OCI-LY7 (cell line): ENCODE data around the gene KCNAB3. TPM values are rescaled to one million over a fixed set of nuclear protein-coding genes. Genes with fewer than 3 reads are reported as not detected.

Experiments
- BruUV-seq: library from RNA; stranded (reverse); fragments of 400-500 nt; replicated peaks from 2 replicates; lab custom pipeline; 2021; lab: Mats Ljungman, UMichigan
- CTCF ChIA-PET: fragments of 300-600 bp; sonication (Branson Sonifier 250); formaldehyde crosslinking; loops from one replicate; lab custom pipeline; 2022; ENCODE audit warnings: antibody characterized with exemption; ENCODE audit not compliant: unreplicated experiment; lab: Charles Lee
- POLR2A ChIA-PET: fragments of 300-600 bp; sonication (Branson Sonifier 250); formaldehyde crosslinking; loops from one replicate; lab custom pipeline; 2022; ENCODE audit warnings: antibody characterized with exemption; lab: Charles Lee
- DNase-seq: peaks from one replicate; pipeline ENCODE4 v3.0.0-alpha.2; 2015; ENCODE audit warnings: low spot score
- H2AFZ ChIP-seq: fragments of 200-600 bp; sonication (generic), shearing (Covaris generic); 2 replicates; pipeline ENCODE4 v1.6.1; 2014; ENCODE audit warnings: mild to moderate bottlenecking, antibody characterized with exemption, low read length, moderate library complexity
- H3K27ac ChIP-seq: fragments of 200-600 bp; sonication (generic); 2 replicates; pipeline ENCODE4 v1.5.1; 2014; ENCODE audit warnings: mixed run types, low read depth, mild to moderate bottlenecking, moderate library complexity, low read length, inconsistent platforms; ENCODE audit not compliant: poor library complexity, severe bottlenecking
- H3K36me3 ChIP-seq: fragments of 200-600 bp; sonication (generic); 2 replicates; pipeline ENCODE4 v1.6.1; 2014; ENCODE audit warnings: mild to moderate bottlenecking, antibody characterized with exemption, low read length, moderate library complexity, mixed read lengths; ENCODE audit not compliant: insufficient read depth
- H3K4me1 ChIP-seq: fragments of 200-600 bp; sonication (generic); 2 replicates; pipeline ENCODE4 v1.5.1; 2014; ENCODE audit warnings: mild to moderate bottlenecking, low read length; ENCODE audit not compliant: insufficient read depth, poor library complexity, severe bottlenecking
- H3K4me2 ChIP-seq: fragments of 200-600 bp; sonication (generic); 2 replicates; pipeline ENCODE4 v1.6.1; 2014; ENCODE audit warnings: mild to moderate bottlenecking, low read length
- H3K4me3 ChIP-seq: fragments of 200-600 bp; sonication (generic); 2 replicates; pipeline ENCODE4 v1.5.1; 2014; ENCODE audit warnings: mild to moderate bottlenecking, low read depth, low read length; ENCODE audit not compliant: poor library complexity, severe bottlenecking
- H3K79me2 ChIP-seq: fragments of 200-600 bp; sonication (generic); 2 replicates; pipeline ENCODE4 v1.6.1; 2016; ENCODE audit warnings: low read depth, mild to moderate bottlenecking, low read length, moderate library complexity, mixed read lengths; ENCODE audit not compliant: insufficient read depth
- H3K9me2 ChIP-seq: fragments of 200-600 bp; sonication (generic); 2 replicates; pipeline ENCODE4 v1.6.1; 2016; ENCODE audit warnings: mild to moderate bottlenecking, low read length, mixed read lengths; ENCODE audit not compliant: insufficient read depth
- H3K9me3 ChIP-seq: fragments of 200-600 bp; sonication (generic); 2 replicates; pipeline ENCODE4 v1.6.1; 2014; ENCODE audit warnings: mild to moderate bottlenecking, mixed run types, low read length, mixed read lengths
- H4K20me1 ChIP-seq: fragments of 200-600 bp; sonication (generic); 2 replicates; pipeline ENCODE4 v1.6.1; 2014; ENCODE audit warnings: mild to moderate bottlenecking, antibody characterized with exemption, low read length, moderate library complexity, mixed read lengths; ENCODE audit not compliant: insufficient read depth
- EZH2phosphoT487 ChIP-seq: fragments of 200-600 bp; sonication (generic); IDR thresholded peaks from 2 replicates; pipeline ENCODE4 v1.6.1; 2018; ENCODE audit warnings: low read depth, borderline replicate concordance, mild to moderate bottlenecking, mixed run types, antibody characterized with exemption, low read length, moderate library complexity, mixed read lengths
- intact Hi-C: fragments of 100-400 bp; cut with micrococcal nuclease; formaldehyde crosslinking; loops from one replicate; pipeline ENCODE4 v1.10.0; 2022; ENCODE audit not compliant: unreplicated experiment
- total RNA-seq, 2 experiments: library from RNA; depleted of rRNA in 1 of 2; stranded (reverse); fragments of >200 nt in 1 of 2; shearing (Covaris generic) in 1 of 2; gene quantifications; 2 replicates each; pipeline ENCODE4 v1.2.3, GENCODE V29; 2014 to 2022
- TF ChIP-seq, protein P1 (sequence below): fragments of 200-600 bp; sonication (generic); conservative IDR thresholded peaks from 2 replicates; pipeline ENCODE4 v1.5.1; 2014; ENCODE audit warnings: mild to moderate bottlenecking, antibody characterized with exemption, low read length, moderate library complexity, mixed read lengths

The KCNAB3 gene
- total RNA-seq, 2 experiments from 2014 or later: 4.3 to 14.3 TPM

GRCh38 chr17:7961421-7961820 is 31.8 kb upstream of the KCNAB3 start:
- Histone ChIP-seq H3K36me3 (no peaks in the 10 kb centered on the region), H2AFZ (no peak overlapping the region), H3K4me2 (no peak overlapping the region), H3K9me2 (no peaks in the 10 kb centered on the region), H4K20me1 (no peaks in the 10 kb centered on the region), H3K9me3 (no peaks in the 10 kb centered on the region), H3K27ac (no peak overlapping the region), H3K4me3 (no peak overlapping the region), H3K79me2 (no peaks in the 10 kb centered on the region), H3K4me1 (no peaks in the 10 kb centered on the region)
- no peak for DNase-seq
- TF ChIP-seq EZH2phosphoT487: no peak
- TF ChIP-seq, protein P1, sequence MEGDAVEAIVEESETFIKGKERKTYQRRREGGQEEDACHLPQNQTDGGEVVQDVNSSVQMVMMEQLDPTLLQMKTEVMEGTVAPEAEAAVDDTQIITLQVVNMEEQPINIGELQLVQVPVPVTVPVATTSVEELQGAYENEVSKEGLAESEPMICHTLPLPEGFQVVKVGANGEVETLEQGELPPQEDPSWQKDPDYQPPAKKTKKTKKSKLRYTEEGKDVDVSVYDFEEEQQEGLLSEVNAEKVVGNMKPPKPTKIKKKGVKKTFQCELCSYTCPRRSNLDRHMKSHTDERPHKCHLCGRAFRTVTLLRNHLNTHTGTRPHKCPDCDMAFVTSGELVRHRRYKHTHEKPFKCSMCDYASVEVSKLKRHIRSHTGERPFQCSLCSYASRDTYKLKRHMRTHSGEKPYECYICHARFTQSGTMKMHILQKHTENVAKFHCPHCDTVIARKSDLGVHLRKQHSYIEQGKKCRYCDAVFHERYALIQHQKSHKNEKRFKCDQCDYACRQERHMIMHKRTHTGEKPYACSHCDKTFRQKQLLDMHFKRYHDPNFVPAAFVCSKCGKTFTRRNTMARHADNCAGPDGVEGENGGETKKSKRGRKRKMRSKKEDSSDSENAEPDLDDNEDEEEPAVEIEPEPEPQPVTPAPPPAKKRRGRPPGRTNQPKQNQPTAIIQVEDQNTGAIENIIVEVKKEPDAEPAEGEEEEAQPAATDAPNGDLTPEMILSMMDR: no peak
- POLR2A ChIA-PET: no interaction called here
- CTCF ChIA-PET: no interaction called here
- no TSS peak for BruUV-seq
- intact Hi-C loops: no loop called here

- no peaks in the 10 kb centered on the region for H3K9me2 ChIP-seq
- DNase-seq: no peak
- no peak overlapping the region for H3K27ac ChIP-seq
- no peak for TF ChIP-seq EZH2phosphoT487
- TF ChIP-seq, protein P1: no peak
- H3K4me3 ChIP-seq: no peak overlapping the region
- no TSS peak for BruUV-seq
- ChIA-PET POLR2A (no interaction called here), CTCF (no interaction called here)
- H3K79me2 ChIP-seq: no peaks in the 10 kb centered on the region
- no peak overlapping the region for H2AFZ ChIP-seq
- no peaks in the 10 kb centered on the region for H4K20me1 ChIP-seq
- H3K36me3 ChIP-seq: no peaks in the 10 kb centered on the region
- intact Hi-C loops: no loop called here
- no peaks in the 10 kb centered on the region for H3K4me1 ChIP-seq
- H3K9me3 ChIP-seq: no peaks in the 10 kb centered on the region
- no peak overlapping the region for H3K4me2 ChIP-seq
Observed at GRCh38 chr17:7959503-7960253, 30.0 kb upstream of the KCNAB3 start.
